IgD-negative memory B cell (primary cell): ENCODE results near the gene EVC2. TPM values are rescaled to one million over a fixed set of nuclear protein-coding genes. Genes with fewer than 3 reads are reported as not detected.

Source experiments
- H3K27ac Mint-ChIP-seq, 3 donors: one replicate each; pipeline ENCODE4 v1.8.0; 2020 to 2022; ENCODE audit warnings: mild to moderate bottlenecking in 3 of 3, mixed read lengths in 3 of 3, moderate library complexity in 1 of 3
- H3K27me3 Mint-ChIP-seq: one replicate; pipeline ENCODE4 v1.8.0; 2021; ENCODE audit warnings: mixed read lengths
- H3K36me3 Mint-ChIP-seq: one replicate; pipeline ENCODE4 v1.8.0; 2020; ENCODE audit warnings: mild to moderate bottlenecking, mixed read lengths
- H3K4me1 Mint-ChIP-seq, 3 donors: one replicate each; pipeline ENCODE4 v1.8.0; 2020 to 2022; ENCODE audit warnings: mixed read lengths in 3 of 3, mild to moderate bottlenecking in 1 of 3
- H3K4me3 Mint-ChIP-seq, 4 donors: one replicate each; pipeline ENCODE4 v1.8.0; 2020 to 2022; ENCODE audit warnings: mild to moderate bottlenecking in 4 of 4, mixed read lengths in 4 of 4, moderate library complexity in 3 of 4
- H3K9me3 Mint-ChIP-seq, 3 donors: one replicate each; pipeline ENCODE4 v1.8.0; 2020 to 2021; ENCODE audit warnings: mixed read lengths in 3 of 3, mild to moderate bottlenecking in 1 of 3
- polyA plus RNA-seq: library from polyadenylated mRNA; unstranded; fragments of 300-500 nt; fragmentation: Illumina TruSeq; gene quantifications from one replicate; pipeline ENCODE4 v1.2.3, GENCODE V29; 2021

Gene EVC2, protein sequence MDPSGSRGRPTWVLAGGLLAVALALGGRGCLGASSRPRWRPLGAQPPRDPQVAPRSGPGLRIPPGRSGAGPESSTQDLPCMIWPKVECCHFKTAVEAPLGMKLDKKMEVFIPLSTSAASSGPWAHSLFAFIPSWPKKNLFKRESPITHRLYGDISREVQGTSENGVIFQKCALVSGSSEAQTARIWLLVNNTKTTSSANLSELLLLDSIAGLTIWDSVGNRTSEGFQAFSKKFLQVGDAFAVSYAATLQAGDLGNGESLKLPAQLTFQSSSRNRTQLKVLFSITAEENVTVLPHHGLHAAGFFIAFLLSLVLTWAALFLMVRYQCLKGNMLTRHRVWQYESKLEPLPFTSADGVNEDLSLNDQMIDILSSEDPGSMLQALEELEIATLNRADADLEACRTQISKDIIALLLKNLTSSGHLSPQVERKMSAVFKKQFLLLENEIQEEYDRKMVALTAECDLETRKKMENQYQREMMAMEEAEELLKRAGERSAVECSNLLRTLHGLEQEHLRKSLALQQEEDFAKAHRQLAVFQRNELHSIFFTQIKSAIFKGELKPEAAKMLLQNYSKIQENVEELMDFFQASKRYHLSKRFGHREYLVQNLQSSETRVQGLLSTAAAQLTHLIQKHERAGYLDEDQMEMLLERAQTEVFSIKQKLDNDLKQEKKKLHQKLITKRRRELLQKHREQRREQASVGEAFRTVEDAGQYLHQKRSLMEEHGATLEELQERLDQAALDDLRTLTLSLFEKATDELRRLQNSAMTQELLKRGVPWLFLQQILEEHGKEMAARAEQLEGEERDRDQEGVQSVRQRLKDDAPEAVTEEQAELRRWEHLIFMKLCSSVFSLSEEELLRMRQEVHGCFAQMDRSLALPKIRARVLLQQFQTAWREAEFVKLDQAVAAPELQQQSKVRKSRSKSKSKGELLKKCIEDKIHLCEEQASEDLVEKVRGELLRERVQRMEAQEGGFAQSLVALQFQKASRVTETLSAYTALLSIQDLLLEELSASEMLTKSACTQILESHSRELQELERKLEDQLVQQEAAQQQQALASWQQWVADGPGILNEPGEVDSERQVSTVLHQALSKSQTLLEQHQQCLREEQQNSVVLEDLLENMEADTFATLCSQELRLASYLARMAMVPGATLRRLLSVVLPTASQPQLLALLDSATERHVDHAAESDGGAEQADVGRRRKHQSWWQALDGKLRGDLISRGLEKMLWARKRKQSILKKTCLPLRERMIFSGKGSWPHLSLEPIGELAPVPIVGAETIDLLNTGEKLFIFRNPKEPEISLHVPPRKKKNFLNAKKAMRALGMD
- polyA plus RNA-seq, result 0.50 TPM

DNA sequence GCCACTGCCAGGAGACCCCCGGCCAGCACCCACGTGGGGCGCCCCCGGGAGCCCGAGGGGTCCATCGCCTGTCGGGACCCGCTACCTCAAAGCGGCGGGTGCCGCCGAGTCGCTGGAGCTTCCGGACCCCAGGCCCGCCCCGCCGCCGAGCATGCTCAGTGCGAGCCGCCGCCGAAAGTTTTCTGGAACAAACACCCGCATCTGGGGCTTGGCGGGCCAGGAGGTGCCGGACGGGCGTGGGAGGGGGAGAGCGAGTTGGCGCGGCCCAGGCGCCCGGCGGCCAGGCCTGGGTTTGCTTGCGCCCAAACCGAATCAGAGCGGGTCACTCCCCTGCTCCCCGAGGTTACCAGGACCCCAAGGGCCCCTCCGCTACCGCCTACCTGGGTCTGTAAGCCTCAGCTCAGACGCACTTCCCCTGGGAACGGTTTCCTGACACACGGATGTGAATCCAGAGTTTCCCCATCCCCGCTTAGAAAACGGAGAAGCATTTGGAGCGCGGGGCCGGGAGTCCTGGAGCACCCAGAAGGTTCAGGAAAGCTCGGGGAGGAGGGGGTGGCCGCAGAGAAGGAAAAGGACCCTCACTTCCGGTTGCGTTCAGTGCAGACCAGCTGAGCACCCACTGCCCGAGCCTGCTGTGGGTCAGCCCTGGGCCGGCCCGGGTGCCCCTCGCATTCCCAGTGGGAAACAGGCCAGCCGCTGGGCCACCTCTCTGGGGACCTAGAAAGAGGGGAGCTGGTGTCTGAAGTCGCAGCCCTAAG lies at the start of gene EVC2:
Gene EVC2, minus strand, starts transcription at position 111 of the 758 bp plus-strand sequence. Its CDS starts 46 bp downstream, at position 65.
- Mint-ChIP-seq H3K36me3 (no peaks in the 10 kb centered on the region), H3K4me3 (peak within 1 kb of the TSS in 3 of 4 donors; percentile 23 to 63 (median 60)), H3K27me3 (peaks cover 36% of the 10 kb centered on the region), H3K4me1 (peaks cover 3 to 10% (median 5%) of the 10 kb centered on the region in 3 donors), H3K27ac (no peak within 1 kb of the TSS), H3K9me3 (peaks cover 1 to 10% (median 7%) of the 10 kb centered on the region in 3 donors)

DNA sequence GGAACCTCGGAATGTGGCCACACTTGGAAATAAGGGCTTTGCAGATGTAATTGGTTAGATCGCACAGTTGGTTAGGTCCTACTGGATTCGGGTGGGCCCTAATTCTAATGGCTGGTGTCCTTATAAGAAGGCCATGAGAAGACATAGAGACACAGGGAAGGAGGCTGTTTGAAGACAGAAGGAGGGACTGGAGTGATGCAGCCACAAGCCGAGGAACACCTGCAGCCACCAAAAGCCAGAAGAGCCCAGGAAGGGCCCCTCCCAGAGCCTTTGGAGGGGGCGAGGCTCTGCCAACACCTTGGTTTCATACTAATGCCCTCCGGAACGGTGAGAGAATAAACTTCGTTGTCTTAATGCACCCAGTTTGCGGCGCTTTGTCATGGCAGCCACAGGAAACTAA lies 49.6 kb upstream of the EVC2 start:
- Mint-ChIP-seq H3K4me3 (no peak overlapping the region), H3K4me1 (no peaks in the 10 kb centered on the region)

DNA sequence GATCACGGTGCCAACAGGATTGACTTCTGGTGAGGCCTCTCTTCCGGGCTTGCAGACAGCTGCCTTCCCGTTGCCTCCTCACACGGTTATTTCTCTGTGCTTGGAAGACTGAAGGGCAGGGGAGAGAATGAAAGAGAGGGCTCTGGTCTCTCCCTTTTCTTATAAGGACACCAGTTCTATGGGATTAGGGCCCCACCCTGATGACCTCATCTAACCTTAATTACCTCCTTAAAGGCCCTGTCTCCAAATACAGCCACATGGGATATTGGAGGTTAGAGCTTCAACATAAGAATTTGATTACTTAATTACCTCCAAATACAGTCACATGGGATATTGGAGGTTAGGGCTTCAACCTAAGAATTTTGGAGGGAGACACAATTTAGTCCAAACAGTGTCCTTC lies 49.2 kb upstream of the EVC2 start:
- Mint-ChIP-seq H3K4me1 (no peaks in the 10 kb centered on the region), H3K36me3 (no peaks in the 10 kb centered on the region), H3K27me3 (no peaks in the 10 kb centered on the region), H3K9me3 (peaks cover 0 to 11% (median 2%) of the 10 kb centered on the region in 3 donors), H3K4me3 (no peak overlapping the region), H3K27ac (no peak overlapping the region)

More for the DNA sequence above, 49.6 kb upstream of the EVC2 start:
- Mint-ChIP-seq H3K27me3 (no peaks in the 10 kb centered on the region), H3K27ac (peak overlapping the region in 1 of 3 donors; percentile 71), H3K9me3 (peaks cover 0 to 11% (median 2%) of the 10 kb centered on the region in 3 donors), H3K36me3 (no peaks in the 10 kb centered on the region)

DNA sequence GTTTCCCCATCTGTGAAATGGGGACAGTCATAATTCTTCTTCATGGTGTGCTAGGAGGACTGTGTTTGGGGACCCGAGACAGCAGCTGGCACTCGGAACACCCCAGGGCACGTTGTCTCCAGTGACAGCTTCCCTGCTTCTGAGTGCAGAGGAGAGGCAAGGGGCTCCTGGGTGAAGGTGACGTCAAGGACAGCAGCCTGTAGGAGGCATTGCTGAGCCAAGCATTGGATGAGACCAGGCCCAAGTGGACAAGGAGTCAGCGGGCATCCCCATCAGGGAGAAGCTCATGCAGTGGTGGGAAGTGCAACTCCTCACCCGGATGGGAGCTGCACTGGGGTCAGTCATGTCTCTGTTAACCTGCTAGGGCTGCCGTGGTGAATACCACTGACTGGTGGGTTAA lies 48.7 kb upstream of the EVC2 start:
- Mint-ChIP-seq H3K4me3 (no peak overlapping the region), H3K27ac (no peak overlapping the region), H3K4me1 (no peaks in the 10 kb centered on the region), H3K36me3 (no peaks in the 10 kb centered on the region), H3K9me3 (peaks cover 0 to 11% (median 2%) of the 10 kb centered on the region in 3 donors), H3K27me3 (no peaks in the 10 kb centered on the region)

DNA sequence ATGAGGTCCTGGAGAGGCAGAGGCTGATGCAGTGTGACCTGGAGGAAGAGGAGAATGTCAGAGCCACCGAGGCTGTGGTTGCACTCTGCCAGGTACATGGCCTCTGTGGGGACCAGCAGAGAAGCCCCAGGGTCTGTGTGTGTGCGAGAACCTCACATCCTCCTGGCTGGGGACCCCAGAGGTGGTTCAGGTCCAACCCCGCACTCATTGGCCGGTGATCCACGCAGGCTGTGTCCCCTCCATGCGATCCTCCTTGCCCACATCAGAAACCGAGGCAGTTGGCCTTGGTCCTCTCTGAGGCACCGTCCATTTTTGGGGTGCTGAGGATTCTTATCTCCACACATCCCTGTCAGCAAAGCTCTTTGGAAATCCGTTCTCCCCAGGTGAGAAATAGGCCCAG lies 47.9 kb upstream of the EVC2 start:
- no peaks in the 10 kb centered on the region for H3K36me3 Mint-ChIP-seq
- no peak overlapping the region for H3K4me3 Mint-ChIP-seq
- no peak overlapping the region for H3K27ac Mint-ChIP-seq
- H3K4me1 Mint-ChIP-seq, result no peaks in the 10 kb centered on the region
- peaks cover 0 to 11% (median 2%) of the 10 kb centered on the region in 3 donors for H3K9me3 Mint-ChIP-seq
- H3K27me3 Mint-ChIP-seq, result no peaks in the 10 kb centered on the region

DNA sequence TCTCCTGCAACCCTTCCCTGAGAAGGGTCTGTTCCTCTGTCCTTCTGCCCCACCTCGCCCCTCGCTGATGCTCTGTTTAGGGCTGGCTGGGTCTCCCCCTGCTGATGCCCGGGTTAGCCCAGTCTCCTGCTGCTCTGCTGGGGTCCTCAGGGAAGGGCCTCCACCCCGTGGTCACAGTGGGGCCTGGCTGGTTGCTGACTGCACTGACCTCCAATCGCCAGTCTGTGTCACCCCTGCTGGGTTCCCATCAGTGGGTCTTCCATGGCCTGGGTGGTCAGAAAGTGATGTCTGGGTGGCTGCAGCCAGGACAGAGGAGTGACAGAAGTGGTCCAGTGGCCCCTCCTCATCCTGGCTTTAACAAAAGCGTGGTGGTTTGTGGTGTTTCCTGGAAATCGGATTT lies 47.3 kb upstream of the EVC2 start:
- no peaks in the 10 kb centered on the region for H3K27me3 Mint-ChIP-seq
- H3K4me3 Mint-ChIP-seq, result no peak overlapping the region
- H3K27ac Mint-ChIP-seq, result no peak overlapping the region

DNA sequence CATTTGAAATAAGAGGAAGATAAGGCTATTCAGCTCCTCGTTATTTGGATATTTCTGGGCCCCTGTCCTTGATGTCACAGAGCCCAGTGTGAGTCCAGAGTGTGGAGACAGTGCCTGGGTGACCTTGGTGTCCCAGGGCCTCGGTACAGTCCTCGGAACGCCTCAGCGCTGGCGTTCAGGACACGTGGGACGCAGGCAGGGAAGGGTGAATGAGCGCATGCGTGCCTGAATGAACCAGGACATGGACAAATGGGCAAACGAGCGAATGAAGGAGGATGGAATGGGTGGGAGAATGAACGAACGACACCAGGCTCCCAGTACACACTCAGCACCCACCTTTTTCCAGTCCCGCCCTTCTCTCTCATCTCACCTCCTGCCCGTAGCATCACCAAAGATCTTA lies 46.8 kb upstream of the EVC2 start:
- peaks cover 0 to 10% (median 2%) of the 10 kb centered on the region in 3 donors for H3K9me3 Mint-ChIP-seq
- no peaks in the 10 kb centered on the region for H3K36me3 Mint-ChIP-seq
- no peak overlapping the region for H3K4me3 Mint-ChIP-seq

More for the DNA sequence above, 47.3 kb upstream of the EVC2 start:
- Mint-ChIP-seq H3K36me3 (no peaks in the 10 kb centered on the region), H3K4me1 (no peaks in the 10 kb centered on the region), H3K9me3 (peaks cover 0 to 11% (median 2%) of the 10 kb centered on the region in 3 donors)

DNA sequence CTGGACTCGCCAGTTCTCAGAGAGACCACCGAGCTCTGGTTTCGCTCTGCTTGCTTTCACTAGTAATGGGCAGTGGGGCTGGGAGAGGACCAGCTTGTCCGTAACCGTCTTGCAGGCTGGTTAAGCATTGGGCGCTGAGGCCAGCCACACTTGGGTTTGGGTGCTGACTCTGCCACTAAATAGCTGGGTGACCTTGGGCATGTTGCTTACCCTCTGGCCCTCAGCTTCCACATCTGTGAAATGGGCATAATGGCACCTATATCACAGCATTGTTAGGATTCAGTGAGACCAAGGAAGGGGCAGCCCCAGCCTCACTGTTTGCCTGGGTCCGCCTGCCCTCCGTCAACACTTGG lies 46.1 kb upstream of the EVC2 start:
- peaks cover 0 to 10% (median 2%) of the 10 kb centered on the region in 3 donors for H3K9me3 Mint-ChIP-seq
- peak overlapping the region in 1 of 4 donors; percentile 22 for H3K4me3 Mint-ChIP-seq
- no peaks in the 10 kb centered on the region for H3K4me1 Mint-ChIP-seq
- H3K27ac Mint-ChIP-seq, result no peak overlapping the region
- H3K36me3 Mint-ChIP-seq, result no peaks in the 10 kb centered on the region
- no peaks in the 10 kb centered on the region for H3K27me3 Mint-ChIP-seq

More for the DNA sequence above, 46.8 kb upstream of the EVC2 start:
- Mint-ChIP-seq H3K27ac (no peak overlapping the region), H3K27me3 (no peaks in the 10 kb centered on the region), H3K4me1 (no peaks in the 10 kb centered on the region)

DNA sequence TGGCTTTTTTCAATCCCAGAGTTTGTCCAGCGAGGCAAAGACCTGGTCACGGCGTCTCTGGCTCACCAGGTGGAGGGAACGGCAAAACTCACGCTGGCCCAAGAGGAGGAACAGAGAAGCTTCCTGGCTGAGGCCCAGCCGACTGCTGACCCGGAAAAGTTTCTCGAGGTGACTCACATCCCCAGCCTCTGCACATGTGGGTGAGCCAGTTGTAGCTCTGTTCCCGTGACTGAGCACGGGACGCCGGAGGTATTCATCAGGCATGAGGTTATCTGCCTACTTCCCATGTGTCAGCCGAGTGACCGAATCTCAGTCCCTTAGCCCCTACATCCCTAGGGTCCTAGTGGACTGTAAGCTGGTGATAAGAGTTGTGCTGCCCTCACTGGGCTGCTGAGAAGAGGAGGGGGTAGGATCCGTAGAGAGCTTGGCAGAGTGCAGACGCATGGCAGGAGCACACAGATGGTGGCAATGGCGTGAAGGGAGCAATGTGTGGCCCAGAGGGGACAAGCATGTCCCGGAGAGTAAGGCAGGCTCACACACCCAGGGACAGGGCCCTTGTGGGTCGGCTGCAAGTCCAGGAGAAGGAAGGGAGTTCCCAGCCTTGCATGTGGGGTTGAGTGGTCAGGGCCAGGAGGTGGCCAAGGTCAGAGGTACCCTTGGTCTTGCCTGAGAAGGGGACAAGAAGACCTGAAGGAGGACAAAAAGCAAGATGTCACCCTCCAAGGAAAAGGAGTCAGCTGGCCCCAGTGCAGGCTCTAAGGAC lies 45.6 kb upstream of the EVC2 start:
- Mint-ChIP-seq H3K9me3 (peaks cover 0 to 10% (median 2%) of the 10 kb centered on the region in 3 donors), H3K36me3 (no peaks in the 10 kb centered on the region), H3K4me1 (no peaks in the 10 kb centered on the region), H3K4me3 (peak overlapping the region in 1 of 4 donors; percentile 15), H3K27me3 (no peaks in the 10 kb centered on the region), H3K27ac (no peak overlapping the region)

DNA sequence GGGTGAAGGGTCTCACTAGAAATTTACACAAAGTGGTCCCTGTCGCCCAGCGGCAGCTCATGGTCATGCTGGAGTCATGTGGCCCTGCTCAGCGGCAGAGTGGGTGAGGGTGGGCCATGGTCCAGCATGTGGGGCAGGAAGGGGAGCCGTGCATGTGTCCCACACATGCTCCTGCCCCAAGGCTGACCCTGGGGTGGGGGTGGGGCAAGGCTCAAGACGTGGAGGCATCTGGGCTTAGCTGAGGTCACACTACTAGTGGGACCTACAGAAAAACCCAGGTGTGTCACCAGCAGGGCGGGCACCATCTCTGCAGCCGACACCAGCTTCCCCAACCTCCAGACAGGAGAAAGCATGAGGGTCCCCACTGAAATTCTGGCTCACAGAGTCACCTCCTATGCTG lies 45.0 kb upstream of the EVC2 start:
- no peaks in the 10 kb centered on the region for H3K27me3 Mint-ChIP-seq
- peaks cover 0 to 7% (median 2%) of the 10 kb centered on the region in 3 donors for H3K9me3 Mint-ChIP-seq
- no peaks in the 10 kb centered on the region for H3K36me3 Mint-ChIP-seq
- no peak overlapping the region for H3K4me3 Mint-ChIP-seq
- H3K27ac Mint-ChIP-seq, result no peak overlapping the region
- no peaks in the 10 kb centered on the region for H3K4me1 Mint-ChIP-seq

DNA sequence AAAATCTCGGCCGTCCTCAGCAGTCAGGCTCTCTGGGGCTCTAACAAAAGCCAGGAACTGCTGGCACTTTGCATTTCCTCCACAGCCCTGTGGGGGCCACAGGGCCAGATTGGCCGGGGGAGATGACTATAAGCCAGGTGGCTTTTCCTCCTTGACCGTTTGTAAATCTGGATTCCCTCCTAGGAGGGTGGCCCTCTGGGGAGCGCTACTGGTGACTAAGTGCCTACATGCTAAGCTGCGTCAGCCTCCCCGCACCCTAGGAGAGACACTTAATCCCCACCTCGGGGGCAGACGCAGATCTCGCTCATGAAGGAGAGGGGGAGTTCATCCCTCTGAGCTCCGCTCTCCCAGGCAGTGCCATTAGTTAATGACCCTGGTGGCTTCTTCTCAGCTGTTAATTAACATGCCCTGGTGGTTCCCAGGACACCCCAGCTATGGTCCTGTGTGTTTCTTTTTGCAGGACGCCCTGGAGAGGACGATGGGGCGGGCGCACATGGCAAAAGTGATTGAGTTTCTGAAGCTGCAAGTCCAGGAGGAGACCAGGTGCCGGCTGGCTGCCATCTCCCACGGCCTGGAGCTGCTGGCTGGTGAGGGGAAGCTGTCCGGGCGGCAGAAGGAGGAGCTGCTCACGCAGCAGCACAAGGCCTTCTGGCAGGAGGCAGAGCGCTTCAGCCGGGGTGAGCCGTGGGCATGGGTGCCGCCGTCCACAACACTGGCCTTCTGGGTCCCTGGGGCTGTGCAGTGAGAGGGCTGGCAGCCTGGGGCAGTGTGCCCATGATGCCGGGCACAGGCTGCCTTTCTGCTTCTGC lies 44.2 kb upstream of the EVC2 start:
- Mint-ChIP-seq H3K27ac (peak overlapping the region in 1 of 3 donors; percentile 62), H3K4me1 (no peaks in the 10 kb centered on the region), H3K4me3 (no peak overlapping the region), H3K27me3 (no peaks in the 10 kb centered on the region), H3K36me3 (no peaks in the 10 kb centered on the region), H3K9me3 (peaks cover 0 to 7% (median 2%) of the 10 kb centered on the region in 3 donors)

DNA sequence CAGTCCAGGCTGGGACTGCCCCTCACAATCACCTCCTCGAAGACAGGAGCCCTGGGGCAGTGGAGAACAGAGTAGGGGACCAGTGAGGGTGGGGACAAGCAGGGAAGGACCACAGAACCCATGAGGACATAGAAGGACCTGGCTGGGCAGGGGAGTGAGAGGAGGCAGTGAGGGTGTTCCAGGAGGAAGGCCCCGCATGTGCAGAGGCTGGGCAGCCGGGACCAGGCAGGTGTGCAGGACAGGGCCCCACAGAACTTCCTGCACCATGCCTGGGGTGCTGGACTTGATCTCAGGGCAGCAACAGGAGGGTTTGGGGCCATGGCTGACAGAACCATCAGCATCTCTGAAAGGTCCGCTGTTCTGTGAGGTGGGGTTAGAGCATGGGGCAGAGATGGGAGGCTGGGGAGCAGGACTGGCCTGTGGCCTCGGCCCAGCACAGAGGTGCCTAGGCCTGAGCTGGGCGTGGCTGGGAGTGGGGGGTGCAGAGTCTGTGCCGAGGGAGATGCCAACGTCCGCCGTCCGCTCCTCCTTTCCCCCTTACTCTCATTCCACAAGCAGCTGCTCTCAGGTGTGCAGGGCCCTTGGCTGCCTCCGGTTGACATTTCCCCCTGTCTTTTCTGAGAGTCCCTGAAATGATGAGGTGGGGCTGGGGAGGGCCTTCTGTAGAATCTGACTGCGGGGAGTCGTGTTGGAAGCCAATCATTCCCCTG lies 43.5 kb upstream of the EVC2 start:
- H3K4me1 Mint-ChIP-seq, result no peaks in the 10 kb centered on the region
- H3K36me3 Mint-ChIP-seq, result no peaks in the 10 kb centered on the region
- H3K27ac Mint-ChIP-seq, result peak overlapping the region in 1 of 3 donors; percentile 62
- H3K4me3 Mint-ChIP-seq, result no peak overlapping the region
- no peaks in the 10 kb centered on the region for H3K27me3 Mint-ChIP-seq
- peaks cover under 1 to 7% (median 2%) of the 10 kb centered on the region in 3 donors for H3K9me3 Mint-ChIP-seq
